ENCODE measurements around the gene CDADC1.
"Not testable (repeated sequence)": the region's sequence is repeated elsewhere in the genome, so short reads cannot be mapped to it uniquely, and the experiment has no call there.

The CDADC1 gene

DNA sequence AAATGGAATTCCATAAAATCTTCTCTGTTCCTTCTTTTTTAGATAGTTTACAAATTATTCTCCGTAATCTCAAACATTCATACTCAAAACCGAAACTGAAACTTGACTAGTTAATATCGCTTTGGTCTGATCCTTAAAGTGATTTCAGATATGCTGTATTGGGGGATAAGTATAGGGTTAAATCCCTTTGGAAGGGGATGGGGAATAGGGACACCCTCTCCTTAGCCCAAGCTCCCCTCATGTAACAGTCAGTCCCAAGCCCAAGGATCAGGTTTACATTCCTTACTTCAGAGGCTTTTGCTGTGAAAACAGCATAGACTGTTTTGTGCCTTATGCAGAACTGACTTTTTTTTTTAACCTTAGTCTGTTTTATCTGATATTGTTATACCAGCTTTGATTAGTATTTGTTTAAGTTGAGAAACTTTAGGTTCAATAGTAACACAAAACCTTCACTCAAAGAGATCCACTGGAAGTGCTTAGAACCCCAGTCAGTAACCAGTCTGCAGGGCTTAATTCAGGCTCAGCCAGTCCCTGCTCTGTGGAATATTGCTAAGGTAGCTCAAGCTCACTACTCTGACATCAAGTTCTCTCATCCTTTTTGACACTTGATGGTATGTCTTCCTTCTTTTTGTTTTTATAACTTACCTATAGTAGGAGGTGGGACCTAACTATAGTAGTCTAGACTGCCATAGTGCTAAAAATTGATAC lies 10.5 kb downstream of the CDADC1 start:
- peaks cover 47% of the 10 kb centered on the region for H3K4me1 Mint-ChIP-seq
- H3K27me3 Mint-ChIP-seq: no peaks in the 10 kb centered on the region
- H3K27ac Mint-ChIP-seq: peak overlapping the region; percentile 66
- H3K36me3 Mint-ChIP-seq: peaks cover 11% of the 10 kb centered on the region
- no peaks in the 10 kb centered on the region for H3K9me3 Mint-ChIP-seq
- peak overlapping the region; percentile 90 for H3K4me3 Mint-ChIP-seq

DNA sequence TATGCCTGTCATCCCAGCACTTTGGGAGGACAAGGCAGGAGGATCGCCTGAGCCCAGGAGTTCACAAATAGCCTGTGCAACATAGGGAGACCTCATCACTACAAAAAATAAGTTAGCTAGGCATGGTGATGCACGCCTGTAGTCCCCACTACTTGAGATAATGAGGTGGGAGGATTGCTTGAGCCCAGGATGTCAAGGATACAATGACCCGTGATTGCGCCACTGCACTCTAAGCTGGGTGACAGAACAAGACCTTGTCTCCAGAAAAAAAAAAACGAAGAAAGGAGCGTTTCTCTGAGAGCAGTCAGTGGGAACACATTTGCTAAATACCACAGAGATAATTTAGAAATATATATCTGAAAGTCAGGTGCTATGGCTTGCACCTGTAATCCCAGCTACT lies 11.9 kb downstream of the CDADC1 start:
- no peak overlapping the region for H3K4me3 Mint-ChIP-seq
- peaks cover 11% of the 10 kb centered on the region for H3K36me3 Mint-ChIP-seq
- no peak overlapping the region for H3K27ac Mint-ChIP-seq
- H3K9me3 Mint-ChIP-seq: no peaks in the 10 kb centered on the region
- no peaks in the 10 kb centered on the region for H3K27me3 Mint-ChIP-seq
- H3K4me1 Mint-ChIP-seq: peaks cover 34% of the 10 kb centered on the region

DNA sequence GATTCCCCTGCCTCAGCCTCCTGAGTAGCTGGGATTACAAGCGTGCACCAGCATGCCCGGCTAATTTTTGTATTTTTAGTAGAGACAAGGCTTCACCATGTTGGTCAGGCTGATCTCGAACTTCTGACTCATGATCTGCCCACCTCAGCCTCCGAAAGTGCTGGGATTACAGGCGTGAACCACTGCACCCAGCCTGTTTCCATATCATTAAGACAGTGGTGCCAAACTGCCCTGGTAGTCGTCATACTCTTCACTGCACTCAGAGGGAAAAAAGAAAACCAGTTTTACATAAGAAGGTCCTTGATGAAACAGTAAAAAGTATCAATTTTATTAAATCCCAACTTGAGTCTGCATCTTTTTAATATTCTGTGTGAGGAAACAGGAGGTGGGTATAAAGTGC lies 14.9 kb downstream of the CDADC1 start:
- Mint-ChIP-seq H3K27me3 (no peaks in the 10 kb centered on the region), H3K4me1 (peaks cover 11% of the 10 kb centered on the region), H3K36me3 (peaks cover 10% of the 10 kb centered on the region), H3K27ac (no peak overlapping the region), H3K9me3 (no peaks in the 10 kb centered on the region), H3K4me3 (no peak overlapping the region)

DNA sequence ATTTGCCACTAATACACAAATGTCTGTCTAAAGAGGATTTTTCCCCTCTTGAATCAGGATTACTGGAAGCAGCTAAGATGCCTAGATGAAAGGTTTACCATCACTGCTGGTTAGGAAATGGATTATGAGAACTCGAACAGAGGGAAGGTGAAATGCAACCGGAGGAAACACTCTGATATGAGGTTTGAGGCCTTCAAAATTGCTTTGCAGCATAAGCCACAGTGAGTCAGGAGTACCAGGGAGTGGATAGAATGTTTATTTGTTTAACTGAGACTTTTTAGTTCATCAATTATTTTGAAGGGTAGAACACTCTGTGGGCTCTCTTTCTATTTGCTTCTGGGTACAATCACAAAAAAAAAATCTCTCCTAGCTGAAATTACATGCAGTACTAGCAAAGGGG lies 18.1 kb downstream of the CDADC1 start:
- Mint-ChIP-seq H3K27ac (no peak overlapping the region), H3K4me1 (no peaks in the 10 kb centered on the region), H3K27me3 (no peaks in the 10 kb centered on the region), H3K4me3 (no peak overlapping the region), H3K36me3 (peaks cover 14% of the 10 kb centered on the region), H3K9me3 (no peaks in the 10 kb centered on the region)

DNA sequence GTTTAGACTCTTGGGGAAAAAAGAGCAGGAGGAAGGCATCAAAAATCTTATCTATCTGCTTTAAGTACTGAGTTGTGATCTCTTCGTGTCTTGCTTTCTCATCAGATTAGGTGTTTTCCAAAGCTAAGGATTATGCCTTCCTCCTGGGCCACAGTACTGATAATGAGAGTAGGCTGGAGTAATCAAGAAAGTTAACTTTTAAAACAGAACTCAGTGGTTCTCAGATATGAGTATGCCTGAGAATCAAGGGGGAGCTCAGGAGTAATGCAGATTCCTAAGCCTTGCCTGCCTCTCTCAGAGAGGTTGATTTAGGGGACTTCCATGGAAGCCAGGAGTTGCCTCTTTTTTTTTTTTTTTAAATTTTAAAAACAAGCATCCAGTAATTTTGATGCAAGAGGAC lies 23.5 kb downstream of the CDADC1 start:
- H3K9me3 Mint-ChIP-seq: no peaks in the 10 kb centered on the region
- H3K4me3 Mint-ChIP-seq: no peak overlapping the region
- peaks cover 13% of the 10 kb centered on the region for H3K36me3 Mint-ChIP-seq
- H3K27ac Mint-ChIP-seq: no peak overlapping the region
- H3K27me3 Mint-ChIP-seq: no peaks in the 10 kb centered on the region
- H3K4me1 Mint-ChIP-seq: no peaks in the 10 kb centered on the region

DNA sequence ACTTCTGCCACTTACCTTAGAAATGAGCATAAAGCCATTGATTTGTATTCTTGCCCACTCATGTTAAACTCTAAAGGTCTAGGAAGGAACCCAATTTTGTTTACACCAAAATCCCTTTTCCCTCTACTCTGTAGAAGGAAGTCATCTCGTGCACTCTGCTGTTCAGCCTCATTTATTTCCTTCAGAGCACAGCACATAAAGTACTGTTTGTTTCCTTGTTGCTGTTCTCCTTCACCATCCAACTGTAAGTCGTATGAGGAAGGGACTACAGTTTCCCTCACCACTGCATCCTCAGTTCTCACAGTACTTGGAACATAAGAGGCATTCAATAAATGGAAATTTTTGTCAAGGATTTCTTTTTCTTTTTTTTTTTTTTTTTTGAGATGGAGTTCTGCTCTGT lies 24.6 kb downstream of the CDADC1 start:
- Mint-ChIP-seq H3K36me3 (peaks cover 11% of the 10 kb centered on the region), H3K27me3 (no peaks in the 10 kb centered on the region), H3K9me3 (no peaks in the 10 kb centered on the region), H3K4me3 (no peak overlapping the region), H3K27ac (no peak overlapping the region), H3K4me1 (no peaks in the 10 kb centered on the region)

DNA sequence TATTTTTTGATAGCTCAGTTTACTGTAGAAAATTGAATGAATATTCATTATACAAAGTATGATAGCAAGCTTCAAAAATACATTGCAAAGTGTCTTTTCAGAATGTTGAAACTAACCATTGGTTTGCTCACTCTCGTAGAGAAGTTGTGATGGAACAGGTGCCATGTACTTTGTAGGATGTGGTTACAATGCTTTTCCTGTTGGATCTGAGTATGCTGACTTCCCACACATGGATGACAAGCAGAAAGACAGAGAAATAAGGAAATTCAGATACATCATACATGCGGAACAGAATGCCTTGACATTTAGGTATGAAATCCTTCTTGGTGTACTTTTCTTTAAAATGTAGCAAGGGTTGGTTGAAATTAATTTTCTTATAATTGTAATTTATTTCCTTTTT lies 30.5 kb downstream of the CDADC1 start:
- Mint-ChIP-seq H3K27me3 (no peaks in the 10 kb centered on the region), H3K36me3 (peaks cover 14% of the 10 kb centered on the region), H3K4me3 (no peak overlapping the region), H3K9me3 (no peaks in the 10 kb centered on the region), H3K27ac (no peak overlapping the region), H3K4me1 (no peaks in the 10 kb centered on the region)

DNA sequence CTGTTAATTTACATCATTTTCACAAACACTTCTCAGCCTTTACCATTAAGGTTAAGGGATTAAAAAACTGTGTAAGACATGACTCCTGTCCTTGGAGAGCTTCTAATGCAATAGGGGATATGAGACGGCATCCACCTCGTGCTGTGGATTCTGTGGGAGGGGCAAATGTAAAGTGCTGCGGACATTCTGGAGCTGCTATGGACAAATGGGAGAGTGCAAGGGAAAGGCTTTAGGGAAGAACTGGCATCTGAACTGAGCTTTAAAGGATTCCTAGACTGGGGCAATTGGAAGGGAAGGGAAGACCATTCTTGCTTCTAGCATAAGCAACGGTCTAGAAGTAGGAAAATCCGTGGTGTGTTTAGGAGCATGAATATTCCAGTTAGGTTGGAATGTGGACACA lies 31.4 kb downstream of the CDADC1 start:
- Mint-ChIP-seq H3K4me3 (no peak overlapping the region), H3K27ac (no peak overlapping the region), H3K9me3 (no peaks in the 10 kb centered on the region), H3K36me3 (peaks cover 16% of the 10 kb centered on the region), H3K27me3 (no peaks in the 10 kb centered on the region), H3K4me1 (no peaks in the 10 kb centered on the region)

DNA sequence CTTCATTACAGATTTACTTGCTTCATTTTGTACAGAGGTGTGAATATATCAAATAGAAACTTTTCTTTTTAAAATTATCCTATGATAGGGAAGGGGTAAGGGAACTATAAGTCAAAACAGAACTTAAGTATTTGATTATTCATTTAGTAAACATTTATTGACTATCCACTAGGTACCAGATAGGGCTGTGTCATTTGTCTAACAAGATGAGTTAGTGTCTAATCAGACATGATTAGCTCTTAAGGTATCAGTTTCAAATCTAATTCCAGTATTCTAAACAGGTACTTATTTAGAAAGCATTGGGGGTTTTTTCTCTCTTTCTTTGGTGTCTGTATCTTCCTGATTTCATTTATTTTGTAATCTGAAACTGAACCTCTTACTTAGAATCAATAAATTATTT lies 32.2 kb downstream of the CDADC1 start:
- Mint-ChIP-seq H3K4me3 (no peak overlapping the region), H3K36me3 (peaks cover 18% of the 10 kb centered on the region), H3K27me3 (no peaks in the 10 kb centered on the region), H3K4me1 (no peaks in the 10 kb centered on the region), H3K9me3 (no peaks in the 10 kb centered on the region), H3K27ac (no peak overlapping the region)

DNA sequence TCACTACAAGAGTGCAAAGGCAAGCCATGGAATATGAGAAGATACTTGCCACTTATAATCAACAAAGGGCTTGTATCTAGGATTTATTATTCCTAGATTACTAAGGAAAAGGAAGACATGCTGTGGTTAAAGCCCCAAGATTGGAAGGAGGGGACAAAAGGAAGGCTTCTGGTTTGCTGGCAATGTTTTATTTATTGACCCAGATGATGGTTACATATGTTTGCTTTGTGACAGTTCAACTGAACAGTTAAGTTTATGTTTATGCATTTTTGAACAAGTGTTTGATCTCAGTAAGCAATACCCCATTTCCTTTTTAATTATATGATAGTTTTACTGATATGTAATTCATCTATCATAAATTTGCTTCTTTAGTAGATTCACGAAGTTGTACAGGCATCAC lies 40.3 kb downstream of the CDADC1 start:
- H3K27me3 Mint-ChIP-seq: no peaks in the 10 kb centered on the region
- no peaks in the 10 kb centered on the region for H3K9me3 Mint-ChIP-seq
- H3K36me3 Mint-ChIP-seq: peaks cover 16% of the 10 kb centered on the region
- peaks cover 4% of the 10 kb centered on the region for H3K4me1 Mint-ChIP-seq
- no peak overlapping the region for H3K4me3 Mint-ChIP-seq
- H3K27ac Mint-ChIP-seq: no peak overlapping the region

DNA sequence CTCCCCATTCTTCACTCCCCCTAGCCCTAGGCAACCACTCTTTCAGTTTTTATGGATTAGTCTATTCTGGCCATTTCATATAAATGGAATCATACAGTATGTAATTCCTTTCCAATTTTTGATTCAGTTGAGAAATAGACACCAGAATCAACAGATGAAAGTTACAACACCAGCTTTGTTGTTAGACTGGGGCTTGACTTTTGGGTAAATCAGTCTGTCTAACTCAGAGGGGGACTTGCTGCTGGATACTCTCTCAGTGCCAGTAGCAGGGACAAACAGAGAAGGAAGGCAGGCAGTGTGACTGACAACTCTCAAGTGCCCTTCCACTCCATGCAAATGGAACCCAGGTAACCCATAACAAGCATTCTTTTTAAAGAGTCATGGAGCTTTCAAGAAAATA lies 40.7 kb downstream of the CDADC1 start:
- peaks cover 16% of the 10 kb centered on the region for H3K36me3 Mint-ChIP-seq
- no peaks in the 10 kb centered on the region for H3K9me3 Mint-ChIP-seq
- no peak overlapping the region for H3K27ac Mint-ChIP-seq
- H3K4me1 Mint-ChIP-seq: peaks cover 4% of the 10 kb centered on the region
- H3K27me3 Mint-ChIP-seq: no peaks in the 10 kb centered on the region
- no peak overlapping the region for H3K4me3 Mint-ChIP-seq

DNA sequence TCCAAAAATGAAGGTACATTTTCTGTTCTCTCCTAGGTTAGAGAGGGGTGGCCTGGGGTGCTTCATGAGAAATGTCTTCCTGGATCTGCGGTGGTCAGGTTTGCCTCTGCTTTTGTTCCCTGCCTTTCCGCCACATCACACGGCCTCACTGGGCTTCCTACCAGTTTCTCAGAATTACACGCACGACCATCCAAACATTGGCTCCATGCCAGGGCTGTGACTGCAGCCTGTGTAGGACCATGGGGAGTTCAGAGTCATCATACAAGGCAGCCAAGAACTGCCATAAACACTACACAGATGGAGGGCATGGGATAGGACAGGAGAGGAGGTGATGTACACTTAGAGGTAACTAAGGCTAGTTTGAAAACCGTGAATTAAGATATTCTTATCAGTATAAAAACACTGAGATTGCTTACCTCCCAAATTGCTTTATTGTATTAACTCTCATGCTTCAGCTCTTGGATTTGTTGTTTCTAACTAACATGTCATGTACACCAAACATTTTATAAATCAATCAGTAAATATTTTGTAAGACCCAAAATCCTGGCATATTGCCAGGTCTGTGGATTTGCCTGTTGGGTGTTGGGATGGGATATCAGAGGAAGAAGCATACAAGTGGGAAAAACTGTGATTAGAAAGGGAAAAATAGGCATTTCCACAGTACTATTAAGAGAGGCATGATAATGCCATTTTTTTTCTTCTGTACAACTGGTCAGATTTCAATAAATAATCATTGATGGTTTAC lies 45.2 kb downstream of the CDADC1 start:
- Mint-ChIP-seq H3K9me3 (no peaks in the 10 kb centered on the region), H3K4me3 (no peak overlapping the region), H3K27ac (no peak overlapping the region), H3K27me3 (no peaks in the 10 kb centered on the region), H3K4me1 (peaks cover 4% of the 10 kb centered on the region), H3K36me3 (peaks cover 8% of the 10 kb centered on the region)

DNA sequence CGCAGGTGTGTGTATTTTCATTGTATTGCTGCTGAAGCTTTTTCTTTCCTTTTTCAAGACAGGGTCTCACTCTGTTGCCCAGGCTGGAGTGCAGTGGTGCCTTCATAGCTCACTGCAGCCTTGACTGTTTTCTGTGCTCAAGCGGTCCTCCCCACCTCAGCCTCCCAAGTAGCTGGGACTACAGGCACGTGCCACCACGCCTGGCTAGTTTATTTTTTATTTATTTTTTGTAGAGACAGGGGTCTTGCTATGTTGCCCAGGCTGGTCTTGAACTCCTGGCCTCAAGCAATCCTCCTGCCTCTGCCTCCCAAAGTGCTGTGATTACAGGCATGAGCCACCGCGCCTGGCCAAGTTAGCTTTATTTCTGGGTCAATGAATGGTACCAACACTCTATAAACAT lies 47.0 kb downstream of the CDADC1 start:
- H3K4me1 Mint-ChIP-seq, H3K27ac Mint-ChIP-seq, H3K36me3 Mint-ChIP-seq, H3K9me3 Mint-ChIP-seq, H3K4me3 Mint-ChIP-seq, H3K27me3 Mint-ChIP-seq: not testable (repeated sequence)

DNA sequence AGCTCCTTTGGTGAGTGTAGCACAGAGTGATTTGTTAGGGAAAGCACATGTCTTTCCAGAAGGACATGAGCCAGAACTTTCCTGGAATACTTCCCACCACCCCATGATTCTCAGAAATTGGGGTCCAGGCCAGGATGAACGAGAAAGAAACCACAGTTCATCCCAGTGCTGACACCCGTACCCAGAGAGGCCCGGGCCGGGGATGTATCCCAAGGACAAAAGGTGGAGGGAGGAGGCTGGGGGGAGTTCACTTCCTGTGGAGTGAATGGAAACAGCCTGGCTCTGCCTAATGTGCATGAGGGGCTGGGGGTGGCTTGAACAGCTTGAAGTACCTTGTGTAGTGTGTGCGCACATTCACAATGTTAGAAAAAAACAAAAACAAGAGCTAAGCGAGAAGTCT lies 47.5 kb downstream of the CDADC1 start:
- H3K27ac Mint-ChIP-seq: no peak overlapping the region
- no peak overlapping the region for H3K4me3 Mint-ChIP-seq
- no peaks in the 10 kb centered on the region for H3K27me3 Mint-ChIP-seq
- H3K9me3 Mint-ChIP-seq: no peaks in the 10 kb centered on the region
- H3K4me1 Mint-ChIP-seq: peaks cover 4% of the 10 kb centered on the region
- peaks cover 8% of the 10 kb centered on the region for H3K36me3 Mint-ChIP-seq

DNA sequence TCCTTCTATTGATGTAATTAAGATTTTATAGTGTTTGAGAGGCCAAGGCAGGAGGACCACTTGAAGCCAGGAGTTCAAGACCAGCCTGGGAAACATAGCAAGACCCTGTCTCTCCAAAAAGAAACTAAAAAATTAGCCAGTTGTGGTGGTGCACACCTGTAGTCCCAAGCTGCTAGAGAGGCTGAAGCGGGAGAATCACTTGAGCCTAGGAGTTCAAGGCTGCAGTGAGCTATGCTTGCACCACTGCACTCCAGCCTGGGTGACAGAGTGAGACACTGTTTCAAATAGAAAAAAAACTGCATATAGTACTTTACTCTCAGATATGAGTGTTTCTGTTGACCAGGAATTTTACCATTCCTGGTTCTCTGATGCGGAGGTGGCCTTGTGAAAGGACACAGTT lies 48.9 kb downstream of the CDADC1 start:
- no peaks in the 10 kb centered on the region for H3K27me3 Mint-ChIP-seq
- H3K36me3 Mint-ChIP-seq: peaks cover 7% of the 10 kb centered on the region
- no peak overlapping the region for H3K4me3 Mint-ChIP-seq
- H3K4me1 Mint-ChIP-seq: peaks cover 11% of the 10 kb centered on the region
- H3K27ac Mint-ChIP-seq: no peak overlapping the region
- no peaks in the 10 kb centered on the region for H3K9me3 Mint-ChIP-seq

DNA sequence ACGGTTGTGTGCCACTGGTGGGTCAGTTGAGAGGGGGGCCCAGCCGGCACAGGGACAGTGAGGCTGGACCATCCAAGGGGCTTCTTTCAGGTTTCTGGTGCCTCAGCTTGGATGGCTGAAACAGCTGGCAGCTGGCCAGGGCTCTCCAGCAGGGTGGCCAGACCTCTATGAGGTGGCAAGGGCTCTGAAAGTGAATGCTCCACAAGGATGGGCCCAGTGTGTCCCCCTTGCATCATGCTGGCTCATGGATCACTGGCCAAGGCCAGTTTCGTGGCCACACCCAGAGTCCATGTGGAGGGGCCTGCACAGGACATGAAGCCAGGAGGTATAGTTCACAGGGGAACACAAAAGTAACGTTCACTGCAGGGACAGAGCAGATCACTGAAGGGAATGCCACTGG lies 49.6 kb downstream of the CDADC1 start:
- Mint-ChIP-seq H3K36me3 (peaks cover 5% of the 10 kb centered on the region), H3K27ac (no peak overlapping the region), H3K4me3 (no peak overlapping the region), H3K27me3 (no peaks in the 10 kb centered on the region), H3K4me1 (peaks cover 17% of the 10 kb centered on the region), H3K9me3 (no peaks in the 10 kb centered on the region)

DNA sequence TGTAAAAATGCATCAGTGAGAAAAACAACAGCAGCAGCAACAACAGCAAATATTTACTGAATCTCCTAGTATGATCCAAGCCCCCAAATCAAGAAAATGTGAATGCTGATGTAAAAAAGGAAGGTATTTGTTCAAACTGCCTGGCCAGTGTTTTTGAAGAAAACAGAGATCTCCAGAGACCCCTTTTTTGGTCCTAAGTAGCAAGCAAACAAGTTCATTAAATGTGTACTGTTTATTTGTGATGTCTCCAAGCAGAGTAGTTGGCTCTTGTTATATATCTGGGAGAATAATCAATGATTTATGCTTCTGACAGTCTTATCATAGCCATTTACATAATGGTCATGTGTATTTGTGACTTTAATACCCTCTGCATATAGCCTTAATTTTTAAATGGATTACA lies 50.7 kb downstream of the CDADC1 start:
- no peaks in the 10 kb centered on the region for H3K27me3 Mint-ChIP-seq
- H3K27ac Mint-ChIP-seq: no peak overlapping the region

More for the DNA sequence above, 50.7 kb downstream of the CDADC1 start:
- H3K9me3 Mint-ChIP-seq: no peaks in the 10 kb centered on the region
- no peak overlapping the region for H3K4me3 Mint-ChIP-seq
- H3K36me3 Mint-ChIP-seq: no peaks in the 10 kb centered on the region
- peaks cover 18% of the 10 kb centered on the region for H3K4me1 Mint-ChIP-seq
